Thyroid gland (tissue), 4 donors: ENCODE data around the gene RTKN.
A peak's percentile ranks its signal among the peaks of the same experiment; 100 is the strongest.

Source experiments
- POLR2A ChIP-seq, 2 donors: fragments of 450-650 bp; IDR thresholded peaks; one replicate each; pipeline ENCODE4 v1.6.1; 2017; ENCODE audit warnings: antibody characterized with exemption in 2 of 2, mild to moderate bottlenecking in 2 of 2, moderate library complexity in 1 of 2
- TF ChIP-seq, protein P1 (sequence below), 6 experiments: fragments of 200-600 bp in 3 of 6; fragments of 450-650 bp in 3 of 6; sonication (generic) in 3 of 6; IDR thresholded peaks; one replicate each; pipeline ENCODE4 v1.5.1; 2016 to 2019; ENCODE audit warnings: antibody characterized with exemption in 6 of 6, mild to moderate bottlenecking in 2 of 6, inconsistent platforms in 1 of 6, moderate library complexity in 1 of 6

DNA sequence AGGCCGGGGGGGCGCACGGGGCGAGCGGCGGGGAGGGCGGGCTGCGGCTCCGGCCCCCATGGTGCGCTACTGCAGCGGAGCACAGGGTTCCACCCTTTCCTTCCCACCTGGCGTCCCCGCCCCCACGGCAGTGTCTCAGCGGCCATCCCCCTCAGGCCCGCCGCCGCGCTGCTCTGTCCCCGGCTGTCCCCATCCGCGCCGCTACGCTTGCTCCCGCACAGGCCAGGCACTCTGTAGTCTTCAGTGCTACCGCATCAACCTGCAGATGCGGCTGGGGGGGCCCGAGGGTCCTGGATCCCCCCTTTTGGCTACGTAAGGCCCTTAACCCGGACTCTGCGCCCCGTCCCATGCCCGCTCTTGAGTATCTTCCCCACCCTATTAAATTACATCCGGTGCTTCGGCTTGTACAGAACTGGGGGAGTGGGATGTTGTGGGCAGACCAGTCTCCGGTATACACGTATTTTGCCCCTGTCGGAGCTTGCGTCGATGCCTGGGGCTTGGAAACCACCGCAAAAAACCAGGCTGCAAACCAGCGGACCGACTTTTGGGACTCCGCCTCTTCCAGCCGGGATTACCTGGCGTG, 15.9 kb upstream of the RTKN start:
- peak; percentile 71 to 97 for TF ChIP-seq POLR2A (IDR thresholded peaks at IDR 0.05)
- TF ChIP-seq, protein P1, sequence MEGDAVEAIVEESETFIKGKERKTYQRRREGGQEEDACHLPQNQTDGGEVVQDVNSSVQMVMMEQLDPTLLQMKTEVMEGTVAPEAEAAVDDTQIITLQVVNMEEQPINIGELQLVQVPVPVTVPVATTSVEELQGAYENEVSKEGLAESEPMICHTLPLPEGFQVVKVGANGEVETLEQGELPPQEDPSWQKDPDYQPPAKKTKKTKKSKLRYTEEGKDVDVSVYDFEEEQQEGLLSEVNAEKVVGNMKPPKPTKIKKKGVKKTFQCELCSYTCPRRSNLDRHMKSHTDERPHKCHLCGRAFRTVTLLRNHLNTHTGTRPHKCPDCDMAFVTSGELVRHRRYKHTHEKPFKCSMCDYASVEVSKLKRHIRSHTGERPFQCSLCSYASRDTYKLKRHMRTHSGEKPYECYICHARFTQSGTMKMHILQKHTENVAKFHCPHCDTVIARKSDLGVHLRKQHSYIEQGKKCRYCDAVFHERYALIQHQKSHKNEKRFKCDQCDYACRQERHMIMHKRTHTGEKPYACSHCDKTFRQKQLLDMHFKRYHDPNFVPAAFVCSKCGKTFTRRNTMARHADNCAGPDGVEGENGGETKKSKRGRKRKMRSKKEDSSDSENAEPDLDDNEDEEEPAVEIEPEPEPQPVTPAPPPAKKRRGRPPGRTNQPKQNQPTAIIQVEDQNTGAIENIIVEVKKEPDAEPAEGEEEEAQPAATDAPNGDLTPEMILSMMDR (IDR thresholded peaks at IDR 0.05): no peak
